Mesendoderm (in vitro differentiated cells): ENCODE data around the gene TBKBP1.
A peak's percentile ranks its signal among the peaks of the same experiment; 100 is the strongest.

Experiments used
- DNase-seq: peaks from one replicate; pipeline ENCODE4 v3.0.0; 2013
- H2AK5ac ChIP-seq: 2 replicates; pipeline ENCODE4 v1.6.1; 2013; ENCODE audit warnings: low read length, inconsistent platforms
- H2BK120ac ChIP-seq: 2 replicates; pipeline ENCODE4 v1.6.1; 2013; ENCODE audit warnings: low read depth, mild to moderate bottlenecking, low read length, moderate library complexity, mixed read lengths
- H2BK15ac ChIP-seq: replicated peaks from 2 replicates; pipeline ENCODE4 v1.6.1; 2013; ENCODE audit warnings: low read depth, mild to moderate bottlenecking, moderate library complexity
- H2BK5ac ChIP-seq: 2 replicates; pipeline ENCODE4 v1.6.1; 2013; ENCODE audit warnings: low read length, inconsistent platforms
- H3K18ac ChIP-seq: 2 replicates; pipeline ENCODE4 v1.6.1; 2013; ENCODE audit warnings: mild to moderate bottlenecking, low read length, mixed read lengths
- H3K23ac ChIP-seq: one replicate; pipeline ENCODE4 v1.6.1; 2013; ENCODE audit warnings: low read length
- H3K27ac ChIP-seq: 2 replicates; pipeline ENCODE4 v1.5.1; 2013; ENCODE audit warnings: low read depth, mild to moderate bottlenecking, inconsistent platforms, low read length, moderate library complexity
- H3K27me3 ChIP-seq: 2 replicates; pipeline ENCODE4 v1.6.1; 2013; ENCODE audit warnings: low read length, control low read depth, mild to moderate bottlenecking, inconsistent platforms; ENCODE audit not compliant: insufficient read depth, poor library complexity
- H3K36me3 ChIP-seq: 2 replicates; pipeline ENCODE4 v1.6.1; 2013; ENCODE audit warnings: low read length, inconsistent platforms; ENCODE audit not compliant: control insufficient read depth, insufficient read depth
- H3K4ac ChIP-seq: one replicate; pipeline ENCODE4 v1.6.1; 2013; ENCODE audit warnings: low read depth, mild to moderate bottlenecking, low read length, moderate library complexity
- H3K4me1 ChIP-seq: 2 replicates; pipeline ENCODE4 v1.6.1; 2013; ENCODE audit warnings: low read depth, low read length, inconsistent platforms; ENCODE audit not compliant: control insufficient read depth
- H3K4me2 ChIP-seq: 2 replicates; pipeline ENCODE4 v1.6.1; 2013; ENCODE audit warnings: low read length
- H3K4me3 ChIP-seq: 2 replicates; pipeline ENCODE4 v1.5.1; 2013; ENCODE audit warnings: mild to moderate bottlenecking, low read length
- H3K56ac ChIP-seq: one replicate; pipeline ENCODE4 v1.6.1; 2013; ENCODE audit warnings: low read length
- H3K79me1 ChIP-seq: 2 replicates; pipeline ENCODE4 v1.6.1; 2013; ENCODE audit warnings: low read length, inconsistent platforms
- H3K79me2 ChIP-seq: 2 replicates; pipeline ENCODE4 v1.6.1; 2013; ENCODE audit warnings: mild to moderate bottlenecking, low read length; ENCODE audit not compliant: control insufficient read depth, insufficient read depth
- H3K9ac ChIP-seq: 2 replicates; pipeline ENCODE4 v1.6.1; 2013; ENCODE audit warnings: low read length, inconsistent platforms
- H4K5ac ChIP-seq: one replicate; pipeline ENCODE4 v1.6.1; 2013; ENCODE audit warnings: low read length
- H4K8ac ChIP-seq: one replicate; pipeline ENCODE4 v1.6.1; 2013; ENCODE audit warnings: low read depth, mild to moderate bottlenecking, control low read depth, low read length, moderate library complexity
- WGBS: extraction: QIAGEN DNeasy Blood & Tissue Kit; methylation state at CpG from one replicate; pipeline ENCODE4 v1.1.7; 2013; ENCODE audit warnings: low lambda C conversion rate, missing lambda C conversion rate; ENCODE audit not compliant: insufficient coverage; ENCODE audit errors: extremely low coverage; 5-methylcytosine and 5-hydroxymethylcytosine counted together

TBKBP1 gene

GRCh38 chr17:47702391-47702995, 8.5 kb downstream of the TBKBP1 start:
- no peaks in the 10 kb centered on the region for H3K79me1 ChIP-seq
- no peak overlapping the region for H2BK120ac ChIP-seq
- H3K4me1 ChIP-seq = peaks cover 20% of the 10 kb centered on the region
- no peaks in the 10 kb centered on the region for H3K27me3 ChIP-seq
- no peak overlapping the region for H3K18ac ChIP-seq
- H3K9ac ChIP-seq = no peak overlapping the region
- DNase-seq = no peak
- H3K27ac ChIP-seq = no peak overlapping the region
- no peak overlapping the region for H2AK5ac ChIP-seq
- no peak overlapping the region for H2BK5ac ChIP-seq
- no peak overlapping the region for H4K8ac ChIP-seq
- WGBS = no CpG with 5 or more reads among the region's 12 CpGs
- no peak overlapping the region for H3K4me2 ChIP-seq
- no peaks in the 10 kb centered on the region for H3K36me3 ChIP-seq
- no peaks in the 10 kb centered on the region for H3K79me2 ChIP-seq
- no peak overlapping the region for H4K5ac ChIP-seq
- no peak overlapping the region for H3K4me3 ChIP-seq
- H2BK15ac ChIP-seq = no peak overlapping the region
- H3K4ac ChIP-seq = no peak overlapping the region
- no peak overlapping the region for H3K56ac ChIP-seq
- H3K23ac ChIP-seq = no peak overlapping the region

GRCh38 chr17:47703191-47703591, 9.2 kb downstream of the TBKBP1 start:
- H3K18ac ChIP-seq = no peak overlapping the region
- H3K4ac ChIP-seq = no peak overlapping the region
- H3K27ac ChIP-seq = no peak overlapping the region
- WGBS = no CpG with 5 or more reads among the region's 15 CpGs
- H3K23ac ChIP-seq = no peak overlapping the region
- H2BK5ac ChIP-seq = no peak overlapping the region
- H3K4me2 ChIP-seq = no peak overlapping the region
- no peaks in the 10 kb centered on the region for H3K27me3 ChIP-seq
- no peak overlapping the region for H2BK120ac ChIP-seq
- H3K79me2 ChIP-seq = no peaks in the 10 kb centered on the region
- DNase-seq = no peak
- no peak overlapping the region for H4K5ac ChIP-seq
- no peak overlapping the region for H2BK15ac ChIP-seq
- H3K4me1 ChIP-seq = peaks cover 20% of the 10 kb centered on the region
- no peak overlapping the region for H2AK5ac ChIP-seq
- no peak overlapping the region for H4K8ac ChIP-seq
- H3K56ac ChIP-seq = no peak overlapping the region
- H3K4me3 ChIP-seq = no peak overlapping the region
- H3K36me3 ChIP-seq = no peaks in the 10 kb centered on the region
- H3K9ac ChIP-seq = no peak overlapping the region
- no peaks in the 10 kb centered on the region for H3K79me1 ChIP-seq

GRCh38 chr17:47703671-47704070, 9.7 kb downstream of the TBKBP1 start:
- H3K9ac ChIP-seq = no peak overlapping the region
- no peak overlapping the region for H4K5ac ChIP-seq
- H2BK120ac ChIP-seq = no peak overlapping the region
- H3K4ac ChIP-seq = no peak overlapping the region
- no peak overlapping the region for H2BK5ac ChIP-seq
- no peak overlapping the region for H3K18ac ChIP-seq
- peaks cover 20% of the 10 kb centered on the region for H3K4me1 ChIP-seq
- H4K8ac ChIP-seq = no peak overlapping the region
- H3K56ac ChIP-seq = no peak overlapping the region
- no peaks in the 10 kb centered on the region for H3K79me2 ChIP-seq
- no peaks in the 10 kb centered on the region for H3K36me3 ChIP-seq
- no peak overlapping the region for H2BK15ac ChIP-seq
- no peak overlapping the region for H2AK5ac ChIP-seq
- DNase-seq = no peak
- H3K79me1 ChIP-seq = no peaks in the 10 kb centered on the region
- no CpG with 5 or more reads among the region's 5 CpGs for WGBS
- H3K27me3 ChIP-seq = no peaks in the 10 kb centered on the region
- no peak overlapping the region for H3K4me3 ChIP-seq
- H3K4me2 ChIP-seq = no peak overlapping the region
- H3K23ac ChIP-seq = no peak overlapping the region
- H3K27ac ChIP-seq = no peak overlapping the region

GRCh38 chr17:47704116-47704515, 10.2 kb downstream of the TBKBP1 start:
- no CpG with 5 or more reads among the region's 14 CpGs for WGBS

GRCh38 chr17:47704736-47705135, 10.8 kb downstream of the TBKBP1 start:
- Histone ChIP-seq H2AK5ac (peak overlapping the region; percentile 28), H3K18ac (no peak overlapping the region), H3K23ac (no peak overlapping the region), H3K4me2 (no peak overlapping the region), H3K79me2 (no peaks in the 10 kb centered on the region), H3K9ac (no peak overlapping the region), H2BK15ac (no peak overlapping the region), H3K27ac (no peak overlapping the region), H3K56ac (peak overlapping the region; percentile 53), H3K36me3 (no peaks in the 10 kb centered on the region), H2BK5ac (peak overlapping the region; percentile 46), H3K4me1 (peaks cover 20% of the 10 kb centered on the region), H4K8ac (no peak overlapping the region), H3K4me3 (no peak overlapping the region), H3K79me1 (no peaks in the 10 kb centered on the region), H3K27me3 (no peaks in the 10 kb centered on the region), H2BK120ac (no peak overlapping the region), H4K5ac (no peak overlapping the region), H3K4ac (no peak overlapping the region)
- WGBS = no CpG with 5 or more reads among the region's 6 CpGs
- no peak for DNase-seq

More at GRCh38 chr17:47704116-47704515, 10.2 kb downstream of the TBKBP1 start:
- H3K79me2 ChIP-seq = no peaks in the 10 kb centered on the region
- no peak overlapping the region for H2BK120ac ChIP-seq
- no peak overlapping the region for H4K5ac ChIP-seq
- H4K8ac ChIP-seq = no peak overlapping the region
- no peaks in the 10 kb centered on the region for H3K36me3 ChIP-seq
- H3K23ac ChIP-seq = no peak overlapping the region
- no peak overlapping the region for H3K4me3 ChIP-seq
- H2AK5ac ChIP-seq = no peak overlapping the region
- no peak overlapping the region for H2BK5ac ChIP-seq
- H3K18ac ChIP-seq = no peak overlapping the region
- H3K4me1 ChIP-seq = peaks cover 20% of the 10 kb centered on the region
- no peaks in the 10 kb centered on the region for H3K79me1 ChIP-seq
- H3K4ac ChIP-seq = no peak overlapping the region
- no peak overlapping the region for H3K4me2 ChIP-seq
- peak overlapping the region; percentile 53 for H3K56ac ChIP-seq
- no peak for DNase-seq
- H3K27me3 ChIP-seq = no peaks in the 10 kb centered on the region
- H3K27ac ChIP-seq = no peak overlapping the region
- no peak overlapping the region for H2BK15ac ChIP-seq
- no peak overlapping the region for H3K9ac ChIP-seq
